Calu3 (cell line): ENCODE results near the gene CERS3. TPM values are rescaled to one million over a fixed set of nuclear protein-coding genes. Genes with fewer than 3 reads are reported as not detected.

Experiments
- BruUV-seq: library from RNA; stranded (reverse); fragments of 400-500 nt; replicated peaks from 2 replicates; lab custom pipeline; 2021; lab: Mats Ljungman, UMichigan
- CTCF ChIA-PET: fragments of 300-600 bp; sonication (Branson Sonifier 250); formaldehyde crosslinking; loops from one replicate; lab custom pipeline; 2022; ENCODE audit warnings: antibody characterized with exemption; lab: Charles Lee
- DNase-seq: peaks from one replicate; pipeline ENCODE4 v3.0.0; 2022
- H3K27ac Mint-ChIP-seq: one replicate; pipeline ENCODE4 v1.8.0; 2022; ENCODE audit warnings: mixed read lengths; ENCODE audit not compliant: unreplicated experiment
- H3K27me3 Mint-ChIP-seq: one replicate; pipeline ENCODE4 v1.8.0; 2022; ENCODE audit warnings: mixed read lengths; ENCODE audit not compliant: unreplicated experiment
- H3K36me3 Mint-ChIP-seq: one replicate; pipeline ENCODE4 v1.8.0; 2022; ENCODE audit warnings: mild to moderate bottlenecking, moderate library complexity, mixed read lengths; ENCODE audit not compliant: insufficient read depth, unreplicated experiment
- H3K4me1 Mint-ChIP-seq: one replicate; pipeline ENCODE4 v1.8.0; 2022; ENCODE audit warnings: mild to moderate bottlenecking, low read depth, mixed read lengths; ENCODE audit not compliant: unreplicated experiment
- H3K4me3 Mint-ChIP-seq: one replicate; pipeline ENCODE4 v1.8.0; 2022; ENCODE audit warnings: mild to moderate bottlenecking, low read depth, moderate library complexity, mixed read lengths; ENCODE audit not compliant: unreplicated experiment
- H3K9me3 Mint-ChIP-seq: one replicate; pipeline ENCODE4 v1.8.0; 2022; ENCODE audit warnings: low read depth, mixed read lengths; ENCODE audit not compliant: unreplicated experiment
- intact Hi-C: fragments of 100-400 bp; cut with micrococcal nuclease; formaldehyde crosslinking; loops from one replicate; pipeline ENCODE4 v1.10.0; 2022; ENCODE audit not compliant: unreplicated experiment
- total RNA-seq: library from RNA; stranded (reverse); gene quantifications from 2 replicates; pipeline ENCODE4 v1.2.3, GENCODE V29; 2022
- TF ChIP-seq, protein P1 (sequence below): fragments of 200-600 bp; IDR thresholded peaks from one replicate; pipeline ENCODE4 v1.8.0; 2022; ENCODE audit warnings: antibody characterized with exemption; ENCODE audit not compliant: unreplicated experiment

The CERS3 gene
- total RNA-seq, 1 experiment from 2014 or later, result 0.61 TPM

GRCh38 chr15:100438570-100438969 lies 90.2 kb downstream of the CERS3 start:
- no TSS peak for BruUV-seq
- Mint-ChIP-seq H3K4me1 (no peaks in the 10 kb centered on the region), H3K9me3 (no peaks in the 10 kb centered on the region), H3K27ac (no peak overlapping the region), H3K36me3 (no peaks in the 10 kb centered on the region), H3K4me3 (no peak overlapping the region), H3K27me3 (peaks cover 41% of the 10 kb centered on the region)
- peak; percentile 32 for DNase-seq
- intact Hi-C loops, result no loop called here
- CTCF ChIA-PET, result interaction anchor here (0.6 kb wide), 1 partner anchor 79 kb away, joined by 3 read pairs; no protein-coding TSS in a partner anchor
- TF ChIP-seq, protein P1, sequence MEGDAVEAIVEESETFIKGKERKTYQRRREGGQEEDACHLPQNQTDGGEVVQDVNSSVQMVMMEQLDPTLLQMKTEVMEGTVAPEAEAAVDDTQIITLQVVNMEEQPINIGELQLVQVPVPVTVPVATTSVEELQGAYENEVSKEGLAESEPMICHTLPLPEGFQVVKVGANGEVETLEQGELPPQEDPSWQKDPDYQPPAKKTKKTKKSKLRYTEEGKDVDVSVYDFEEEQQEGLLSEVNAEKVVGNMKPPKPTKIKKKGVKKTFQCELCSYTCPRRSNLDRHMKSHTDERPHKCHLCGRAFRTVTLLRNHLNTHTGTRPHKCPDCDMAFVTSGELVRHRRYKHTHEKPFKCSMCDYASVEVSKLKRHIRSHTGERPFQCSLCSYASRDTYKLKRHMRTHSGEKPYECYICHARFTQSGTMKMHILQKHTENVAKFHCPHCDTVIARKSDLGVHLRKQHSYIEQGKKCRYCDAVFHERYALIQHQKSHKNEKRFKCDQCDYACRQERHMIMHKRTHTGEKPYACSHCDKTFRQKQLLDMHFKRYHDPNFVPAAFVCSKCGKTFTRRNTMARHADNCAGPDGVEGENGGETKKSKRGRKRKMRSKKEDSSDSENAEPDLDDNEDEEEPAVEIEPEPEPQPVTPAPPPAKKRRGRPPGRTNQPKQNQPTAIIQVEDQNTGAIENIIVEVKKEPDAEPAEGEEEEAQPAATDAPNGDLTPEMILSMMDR, result no peak

DNA sequence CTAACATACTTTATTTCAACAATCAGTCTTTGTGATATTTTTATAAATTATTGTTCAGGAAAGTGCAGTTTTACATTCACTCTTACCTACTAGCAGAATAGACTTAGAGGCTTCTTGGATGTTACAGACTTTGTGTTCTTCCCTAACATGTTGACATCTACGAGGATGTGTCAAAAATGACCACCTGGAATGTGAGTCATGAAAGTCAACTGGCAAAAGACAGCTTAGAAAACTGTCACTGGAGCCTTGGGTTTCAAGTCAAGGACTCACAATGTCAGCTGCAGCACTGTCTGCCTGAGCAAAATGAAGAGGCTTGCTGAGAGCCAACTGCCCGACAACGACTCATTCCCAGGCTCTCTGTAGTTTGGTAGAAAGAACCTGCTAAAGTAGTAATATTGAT lies 91.5 kb downstream of the CERS3 start:
- H3K27ac Mint-ChIP-seq, result no peak overlapping the region
- CTCF ChIA-PET, result interaction anchor here (0.6 kb wide), 1 partner anchor 216 kb away, joined by 7 read pairs; no protein-coding TSS in a partner anchor
- no peaks in the 10 kb centered on the region for H3K36me3 Mint-ChIP-seq
- TF ChIP-seq, protein P1, result no peak
- no peaks in the 10 kb centered on the region for H3K9me3 Mint-ChIP-seq
- BruUV-seq, result no TSS peak
- H3K27me3 Mint-ChIP-seq, result peaks cover 28% of the 10 kb centered on the region
- no peaks in the 10 kb centered on the region for H3K4me1 Mint-ChIP-seq
- DNase-seq, result no peak
- intact Hi-C loops, result no loop called here
- H3K4me3 Mint-ChIP-seq, result no peak overlapping the region

DNA sequence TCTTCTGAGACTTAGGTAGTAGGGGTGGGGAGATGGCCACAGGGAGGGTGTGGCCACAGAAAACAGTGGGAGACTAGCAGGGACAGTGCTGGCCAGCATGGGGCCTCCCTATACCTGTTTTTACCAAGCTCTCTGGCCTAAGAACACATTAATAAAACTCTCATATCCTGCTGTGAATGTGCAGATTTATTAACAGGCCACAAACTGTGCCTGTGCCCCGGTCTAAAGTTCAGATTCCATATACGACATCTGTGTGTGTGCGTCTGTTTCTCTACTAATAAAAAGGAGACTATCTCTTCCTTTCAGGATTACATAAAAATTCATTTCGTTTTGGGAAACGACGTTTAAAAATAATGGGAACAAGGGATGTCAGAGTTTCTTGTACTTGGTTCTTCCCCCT lies 94.2 kb downstream of the CERS3 start:
- DNase-seq, result no peak
- Mint-ChIP-seq H3K36me3 (no peaks in the 10 kb centered on the region), H3K27me3 (peaks cover under 1% of the 10 kb centered on the region), H3K27ac (no peak overlapping the region), H3K4me3 (no peak overlapping the region), H3K9me3 (no peaks in the 10 kb centered on the region), H3K4me1 (no peaks in the 10 kb centered on the region)
- intact Hi-C loops, result no loop called here
- CTCF ChIA-PET, result interaction anchor here (0.5 kb wide), 1 partner anchor 324 kb away, joined by 3 read pairs; no protein-coding TSS in a partner anchor
- BruUV-seq, result no TSS peak
- TF ChIP-seq, protein P1, result no peak

- CTCF ChIA-PET, result interaction anchor here (0.6 kb wide), 1 partner anchor 10 kb away, joined by 6 read pairs; no protein-coding TSS in a partner anchor
- no peaks in the 10 kb centered on the region for H3K36me3 Mint-ChIP-seq
- H3K27me3 Mint-ChIP-seq, result no peaks in the 10 kb centered on the region
- no TSS peak for BruUV-seq
- H3K4me1 Mint-ChIP-seq, result no peaks in the 10 kb centered on the region
- H3K4me3 Mint-ChIP-seq, result no peak overlapping the region
- no peak overlapping the region for H3K27ac Mint-ChIP-seq
- TF ChIP-seq, protein P1, result no peak
- H3K9me3 Mint-ChIP-seq, result no peaks in the 10 kb centered on the region
- intact Hi-C loops, result no loop called here
- DNase-seq, result no peak
Measured at GRCh38 chr15:100434038-100434437, 94.7 kb downstream of the CERS3 start.
